ENCODE data around the gene DLGAP4. TPM values are rescaled to one million over a fixed set of nuclear protein-coding genes. Genes with fewer than 3 reads are reported as not detected.

DLGAP4 gene
- total and polyA plus RNA-seq, 2 of the 13 experiments (the other 11 are each of a cell fraction or from before 2014, with no cell fraction given) = 15.2 to 26.7 TPM

- no peaks in the 10 kb centered on the region for H4K20me1 ChIP-seq (ENCODE audit: insufficient read depth, low read length)
- BruUV-seq (replicated peaks) = no TSS peak
- TF ChIP-seq ZNF274 (CRISPR knock-in tag; IDR thresholded peaks at IDR 0.05) (no peak), MBD4 (IDR thresholded peaks at IDR 0.05; ENCODE audit: borderline replicate concordance, low read length) (no peak), E2F1 (CRISPR knock-in tag; IDR thresholded peaks at IDR 0.05) (no peak), SUZ12 (IDR thresholded peaks at IDR 0.05; ENCODE audit: low read depth, low read length) (no peak), ZNF280D (CRISPR knock-in tag; IDR thresholded peaks at IDR 0.05) (no peak), BRD4 (CRISPR knock-in tag; IDR thresholded peaks at IDR 0.05) (no peak), KDM2A (CRISPR knock-in tag; IDR thresholded peaks at IDR 0.05; ENCODE audit: borderline replicate concordance, low read depth) (no peak), PRDM10 (CRISPR knock-in tag; IDR thresholded peaks at IDR 0.05; ENCODE audit: low read depth) (no peak), TBX2 (CRISPR knock-in tag; IDR thresholded peaks at IDR 0.05; ENCODE audit: borderline replicate concordance) (no peak), ZNF276 (CRISPR knock-in tag; IDR thresholded peaks at IDR 0.05; ENCODE audit: low read depth) (no peak), ZNF275 (CRISPR knock-in tag; IDR thresholded peaks at IDR 0.05; ENCODE audit: borderline replicate concordance) (no peak)
- no peaks in the 10 kb centered on the region for H3K36me3 ChIP-seq (replicated peaks in 1 of 2; ENCODE audit: control insufficient read depth in 1 of 2, insufficient read depth in 2 of 2, low read length in 2 of 2)
- no peaks in the 10 kb centered on the region for H3K4me1 ChIP-seq (ENCODE audit: insufficient read depth, low read length)
- no peak overlapping the region for H3K4me2 ChIP-seq (ENCODE audit: low read depth, low read length)
- ATAC-seq (no peak), FAIRE-seq (no peak), DNase-seq (ENCODE audit: low spot score) (no peak)
- 24% methylated on average over 5 of the region's 5 CpGs for WGBS (ENCODE audit: low lambda C conversion rate)
- no peaks in the 10 kb centered on the region for H3K79me2 ChIP-seq (ENCODE audit: insufficient read depth, low read length)
- in situ Hi-C loops (cut with HindIII; ENCODE audit: extremely low pct_ligation_motif_present, low pct_unique_long_range_greater_than_20kb) = no loop called here
- POLR2A ChIA-PET = no interaction called here
- CTCF ChIA-PET (ENCODE audit: low intra/inter-chr PET ratio, low total read pairs) = no interaction called here
- H3K4me3 ChIP-seq (replicated peaks in 1 of 3; ENCODE audit: insufficient read depth in 1 of 3, low read depth in 2 of 3, low read length in 3 of 3) = no peak overlapping the region
- H2AFZ ChIP-seq (ENCODE audit: low read length) = no peak overlapping the region
- peaks cover 0 to 12% of the 10 kb centered on the region in 2 experiments; a peak in 2 of 5 replicates for H3K27me3 ChIP-seq (ENCODE audit: control insufficient read depth in 1 of 2, insufficient read depth in 2 of 2, low read length in 2 of 2)
- no peak overlapping the region for H3K9ac ChIP-seq (ENCODE audit: insufficient read depth, low read depth, low read length)
- H3K9me3 ChIP-seq (ENCODE audit: low read length) = no peaks in the 10 kb centered on the region
- no peak overlapping the region for H3K27ac ChIP-seq (ENCODE audit: extremely low read length, insufficient read depth, low read length)
- intact Hi-C loops (cut with micrococcal nuclease; ENCODE audit: unreplicated experiment) = no loop called here
Measured at GRCh38 chr20:36297656-36298055, 8.5 kb upstream of the DLGAP4 start.

Measured in HepG2 (cell line).